ENCODE measurements around the gene FUOM. TPM values are rescaled to one million over a fixed set of nuclear protein-coding genes. Genes with fewer than 3 reads are reported as not detected.
A peak's percentile ranks its signal among the peaks of the same experiment; 100 is the strongest.

Gene FUOM
- total and polyA plus RNA-seq, 3 donors from 2014 or later: 9.5 to 13.6 (median 12.8) TPM

DNA sequence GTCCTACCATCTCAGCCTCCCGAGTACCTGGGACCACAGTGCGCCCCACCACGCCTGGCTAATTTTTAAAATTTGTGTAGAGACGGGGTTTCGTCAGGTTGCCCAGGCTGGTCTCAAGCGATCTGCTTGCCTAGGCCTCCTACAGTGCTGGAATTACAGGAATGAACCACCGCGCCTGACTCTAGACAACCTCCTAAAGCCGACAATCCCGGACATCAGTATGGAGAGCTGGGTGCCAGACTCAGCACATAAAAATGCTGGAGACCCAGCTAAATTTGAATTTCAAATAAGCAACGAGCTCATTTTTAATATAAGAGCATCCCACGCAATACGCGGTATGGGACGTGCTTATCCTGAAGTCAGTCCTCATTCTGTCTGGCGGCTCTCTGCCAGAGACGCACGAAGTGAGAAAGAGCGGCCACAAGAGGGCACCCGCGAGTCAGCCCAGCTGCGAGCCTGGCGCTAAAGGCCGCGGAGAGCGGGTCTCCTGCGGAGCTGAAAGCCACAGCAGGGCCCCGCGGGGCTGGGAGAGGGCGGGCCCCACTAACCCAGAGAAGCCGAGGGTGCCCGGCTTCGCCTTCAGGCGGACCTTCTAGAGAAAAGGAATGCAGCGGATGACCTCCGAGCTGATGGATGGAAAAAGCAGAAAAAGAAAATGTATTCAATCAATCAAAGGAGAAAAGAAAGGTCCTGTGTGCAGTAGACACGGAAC is 28.2 kb downstream of the FUOM start:
- TF ChIP-seq POLR2A (IDR thresholded peaks at IDR 0.05): no peak
- TF ChIP-seq, protein P1, sequence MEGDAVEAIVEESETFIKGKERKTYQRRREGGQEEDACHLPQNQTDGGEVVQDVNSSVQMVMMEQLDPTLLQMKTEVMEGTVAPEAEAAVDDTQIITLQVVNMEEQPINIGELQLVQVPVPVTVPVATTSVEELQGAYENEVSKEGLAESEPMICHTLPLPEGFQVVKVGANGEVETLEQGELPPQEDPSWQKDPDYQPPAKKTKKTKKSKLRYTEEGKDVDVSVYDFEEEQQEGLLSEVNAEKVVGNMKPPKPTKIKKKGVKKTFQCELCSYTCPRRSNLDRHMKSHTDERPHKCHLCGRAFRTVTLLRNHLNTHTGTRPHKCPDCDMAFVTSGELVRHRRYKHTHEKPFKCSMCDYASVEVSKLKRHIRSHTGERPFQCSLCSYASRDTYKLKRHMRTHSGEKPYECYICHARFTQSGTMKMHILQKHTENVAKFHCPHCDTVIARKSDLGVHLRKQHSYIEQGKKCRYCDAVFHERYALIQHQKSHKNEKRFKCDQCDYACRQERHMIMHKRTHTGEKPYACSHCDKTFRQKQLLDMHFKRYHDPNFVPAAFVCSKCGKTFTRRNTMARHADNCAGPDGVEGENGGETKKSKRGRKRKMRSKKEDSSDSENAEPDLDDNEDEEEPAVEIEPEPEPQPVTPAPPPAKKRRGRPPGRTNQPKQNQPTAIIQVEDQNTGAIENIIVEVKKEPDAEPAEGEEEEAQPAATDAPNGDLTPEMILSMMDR (IDR thresholded peaks at IDR 0.05): peak; percentile 76 to 97 (median 87)
- 3 to 7% methylated on average over 26 to 37 of the region's 37 CpGs for WGBS, 2 donors
- Histone ChIP-seq H3K9me3 (no peaks in the 10 kb centered on the region), H3K27me3 (no peaks in the 10 kb centered on the region), H3K36me3 (ENCODE audit: low read depth, missing control alignments) (no peaks in the 10 kb centered on the region), H3K4me3 (no peak overlapping the region), H3K4me1 (peaks cover 10% of the 10 kb centered on the region), H3K27ac (no peak overlapping the region)
- intact Hi-C loops (cut with DNase I; ENCODE audit: low total_unique reads): no loop called here
- DNase-seq: peak; percentile 94

DNA sequence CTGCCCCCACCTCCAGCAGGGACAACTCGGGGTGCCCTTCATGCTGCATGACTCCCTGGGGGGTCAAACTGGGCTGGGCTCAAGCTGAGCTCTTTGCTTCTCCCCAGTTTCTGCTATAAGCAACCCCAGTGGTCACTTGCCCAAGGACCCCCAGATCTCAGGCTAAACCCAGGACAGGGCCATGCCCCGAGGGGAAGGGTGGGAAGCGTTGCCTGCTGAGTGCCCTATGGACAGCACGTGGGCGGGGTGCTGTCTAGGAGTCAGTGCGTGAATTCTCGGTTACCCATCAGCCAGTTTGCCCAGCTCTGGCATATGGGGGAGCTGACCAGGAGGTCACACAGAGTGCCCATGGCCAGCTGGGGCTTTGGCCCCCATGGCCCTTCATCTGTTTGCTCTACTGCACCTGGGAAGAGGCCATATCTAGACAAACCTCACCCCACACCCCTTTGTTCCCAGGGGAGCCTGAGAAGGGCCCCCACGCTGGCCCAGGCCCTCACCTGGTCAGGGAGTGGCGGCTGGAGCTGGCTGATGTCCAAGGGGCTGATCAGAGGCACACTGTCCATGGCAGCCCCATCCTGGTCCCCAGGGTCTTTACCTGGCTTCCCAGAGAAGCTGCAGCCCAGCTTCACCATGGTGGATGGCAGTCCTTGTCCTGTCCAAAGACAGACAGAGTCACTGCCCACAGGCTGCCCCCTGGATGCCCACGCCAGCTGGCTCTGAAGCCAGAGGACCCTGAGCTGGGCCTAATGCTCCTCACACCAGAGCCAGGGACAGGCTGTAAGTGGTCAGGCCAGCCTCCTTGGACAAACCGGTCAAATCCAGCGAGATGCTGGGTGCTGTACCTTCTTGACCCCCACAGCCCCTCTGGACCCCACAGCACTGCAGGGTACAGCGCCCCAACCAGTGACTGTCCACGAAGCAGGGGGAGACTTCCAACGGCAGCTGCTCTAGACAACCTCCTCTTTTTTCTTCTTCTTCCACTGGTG is 29.2 kb downstream of the FUOM start:
- 83 to 86% methylated on average over 6 to 15 of the region's 15 CpGs for WGBS, 2 donors
- H3K9me3 ChIP-seq: no peaks in the 10 kb centered on the region
- intact Hi-C loops (cut with DNase I; ENCODE audit: low total_unique reads): no loop called here

DNA sequence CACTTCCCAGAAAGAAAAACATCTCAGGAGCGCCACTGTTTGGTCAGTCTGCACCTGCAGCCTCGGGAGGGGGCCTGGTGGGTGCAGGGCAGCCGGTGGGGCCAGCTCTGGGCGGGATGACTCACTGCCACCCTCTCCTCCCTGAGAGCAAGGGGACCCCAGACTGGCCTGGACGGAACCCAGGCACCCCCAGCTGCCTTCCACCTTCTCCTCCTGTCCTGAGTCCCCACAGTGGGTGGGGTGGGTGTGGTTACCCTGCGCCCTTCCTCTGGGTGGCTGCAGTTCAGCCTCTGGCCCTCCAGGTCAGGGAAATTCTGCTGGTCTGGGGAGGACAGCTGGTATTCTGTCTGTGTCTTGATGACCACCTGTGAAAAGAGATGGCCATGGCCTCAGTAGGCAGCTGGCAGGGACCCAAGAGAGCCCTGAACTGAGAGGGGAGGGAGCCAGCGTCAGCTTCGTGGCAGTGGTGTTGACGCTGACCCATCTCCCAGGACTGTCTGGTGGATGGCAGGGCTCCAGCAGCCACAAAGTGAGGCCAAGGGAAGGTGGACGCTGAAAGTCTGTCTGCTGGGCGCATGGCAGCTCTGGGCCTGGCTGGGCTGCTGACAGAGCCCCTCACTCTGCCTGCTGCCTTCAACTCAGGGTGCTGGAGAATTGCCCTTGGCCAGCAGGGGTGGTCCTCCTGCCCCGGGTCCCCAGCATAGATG is 30.0 kb downstream of the FUOM start:
- DNase-seq: no peak
- H3K36me3 ChIP-seq (ENCODE audit: low read depth, missing control alignments): no peaks in the 10 kb centered on the region
- no peak overlapping the region for H3K4me3 ChIP-seq
- TF ChIP-seq, protein P1 (IDR thresholded peaks at IDR 0.05): no peak
- TF ChIP-seq POLR2A (IDR thresholded peaks at IDR 0.05): no peak
- no peaks in the 10 kb centered on the region for H3K27me3 ChIP-seq
- H3K4me1 ChIP-seq: peaks cover 11% of the 10 kb centered on the region
- no peaks in the 10 kb centered on the region for H3K9me3 ChIP-seq
- intact Hi-C loops (cut with DNase I; ENCODE audit: low total_unique reads): no loop called here
- WGBS, 2 donors: 57 to 60% methylated on average over 9 to 12 of the region's 12 CpGs
- no peak overlapping the region for H3K27ac ChIP-seq

More for the DNA sequence above, 29.2 kb downstream of the FUOM start:
- Histone ChIP-seq H3K36me3 (ENCODE audit: low read depth, missing control alignments) (no peaks in the 10 kb centered on the region), H3K4me3 (no peak overlapping the region), H3K4me1 (peaks cover 11% of the 10 kb centered on the region), H3K27ac (no peak overlapping the region), H3K27me3 (no peaks in the 10 kb centered on the region)
- no peak for DNase-seq
- TF ChIP-seq, protein P1 (IDR thresholded peaks at IDR 0.05): no peak
- no peak for TF ChIP-seq POLR2A (IDR thresholded peaks at IDR 0.05)

DNA sequence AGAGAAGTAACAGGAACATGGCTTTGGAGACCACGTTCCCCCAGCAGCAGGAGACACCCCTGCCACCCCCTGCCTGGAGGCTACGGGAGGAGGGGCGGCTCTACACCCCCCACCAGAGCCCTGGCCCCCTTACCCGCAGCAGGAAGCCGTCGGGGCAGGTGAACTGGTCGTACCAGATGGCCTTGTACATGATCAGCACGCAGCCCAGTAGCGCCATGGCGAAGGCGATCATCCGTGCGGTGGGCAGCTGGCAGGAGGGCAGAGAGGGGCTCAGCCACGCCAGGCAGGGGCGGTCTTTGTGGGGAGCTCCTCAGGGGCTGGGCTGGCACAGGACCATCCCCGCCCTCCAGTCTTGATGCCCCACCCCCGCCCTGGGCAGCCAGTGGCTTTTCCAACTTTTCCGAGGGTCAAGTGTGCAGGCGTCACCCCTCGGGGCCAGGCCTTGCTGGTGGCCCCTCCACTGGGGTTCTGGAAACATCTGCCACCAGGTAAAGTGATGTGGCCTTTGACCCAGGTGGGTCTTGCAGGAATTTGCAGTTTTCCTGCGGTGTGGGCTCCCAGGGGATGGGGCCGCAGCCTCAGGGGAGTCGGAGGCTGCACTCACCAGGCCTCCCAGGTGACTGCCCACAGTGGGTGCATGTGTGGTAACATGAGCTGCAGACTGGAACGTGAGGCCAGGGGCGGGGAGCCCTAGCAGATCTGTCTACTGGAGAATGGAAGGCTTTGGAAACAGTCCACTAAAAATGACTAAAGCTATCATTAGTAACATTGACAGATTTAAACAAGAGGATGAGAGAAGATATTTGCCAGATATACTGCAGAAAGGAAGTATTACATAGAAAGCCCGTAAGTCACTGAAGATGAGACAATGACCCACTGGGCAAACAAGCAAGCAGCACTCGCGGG is 30.8 kb downstream of the FUOM start:
- no peak for DNase-seq
- Histone ChIP-seq H3K36me3 (ENCODE audit: low read depth, missing control alignments) (no peaks in the 10 kb centered on the region), H3K4me1 (peaks cover 11% of the 10 kb centered on the region), H3K27ac (no peak overlapping the region), H3K9me3 (no peaks in the 10 kb centered on the region), H3K4me3 (no peak overlapping the region), H3K27me3 (no peaks in the 10 kb centered on the region)
- 58 to 62% methylated on average over 13 to 28 of the region's 28 CpGs for WGBS, 2 donors
- intact Hi-C loops (cut with DNase I; ENCODE audit: low total_unique reads): no loop called here
- TF ChIP-seq, protein P1 (IDR thresholded peaks at IDR 0.05): no peak
- no peak for TF ChIP-seq POLR2A (IDR thresholded peaks at IDR 0.05)

Measured in testis (tissue), 3 donors.